HepG2 (cell line): ENCODE results near the gene CXXC5. TPM values are rescaled to one million over a fixed set of nuclear protein-coding genes. Genes with fewer than 3 reads are reported as not detected.

Experiments used
- FOXA1 ChIP-seq, 2 experiments: fragments of 450-650 bp in 1 of 2; sonication (generic) in 1 of 2; formaldehyde crosslinking in 1 of 2; IDR thresholded peaks; 2 replicates each; pipeline versions ENCODE4 v1.4.0 to v1.6.1; 2016 to 2020; ENCODE audit warnings: missing genetic modification reagents in 1 of 2
- HDAC2 ChIP-seq: sonication (generic); formaldehyde crosslinking; IDR thresholded peaks from 2 replicates; pipeline ENCODE4 v1.4.0; 2020; ENCODE audit warnings: missing genetic modification reagents
- MAFF ChIP-seq: IDR thresholded peaks from 2 replicates; pipeline ENCODE4 v1.6.1; 2011; ENCODE audit warnings: low read depth, low read length, improper control_type of control experiment
- MXI1 ChIP-seq: IDR thresholded peaks from 3 replicates; pipeline ENCODE4 v1.6.1; 2012; ENCODE audit warnings: low read depth, low read length, inconsistent platforms, borderline replicate concordance
- PHB2 ChIP-seq: fragments of 450-650 bp; IDR thresholded peaks from 2 replicates; pipeline ENCODE4 v1.6.1; 2018; ENCODE audit not compliant: partially characterized antibody
- TEAD2 ChIP-seq: sonication (generic); formaldehyde crosslinking; IDR thresholded peaks from 2 replicates; pipeline ENCODE4 v1.9.0; 2021; ENCODE audit warnings: missing genetic modification reagents
- ZBTB20 ChIP-seq: sonication (generic); formaldehyde crosslinking; IDR thresholded peaks from 2 replicates; pipeline ENCODE4 v1.8.1; 2023; ENCODE audit warnings: missing genetic modification reagents, low read depth, mild to moderate bottlenecking, borderline replicate concordance
- ZBTB3 ChIP-seq: sonication (generic); formaldehyde crosslinking; IDR thresholded peaks from 2 replicates; pipeline ENCODE4 v1.4.0; 2020; ENCODE audit warnings: low read depth, mild to moderate bottlenecking, moderate library complexity, missing genetic modification reagents, borderline replicate concordance
- ZFP36L2 ChIP-seq: sonication (generic); formaldehyde crosslinking; IDR thresholded peaks from 2 replicates; pipeline ENCODE4 v1.4.0; 2020; ENCODE audit warnings: missing genetic modification reagents
- ZNF460 ChIP-seq: sonication (generic); formaldehyde crosslinking; IDR thresholded peaks from 2 replicates; pipeline ENCODE4 v1.5.1; 2020; ENCODE audit warnings: missing genetic modification reagents, mild to moderate bottlenecking, borderline replicate concordance
- ZNF484 ChIP-seq: sonication (generic); formaldehyde crosslinking; IDR thresholded peaks from 2 replicates; pipeline ENCODE4 v1.5.1; 2020; ENCODE audit warnings: mild to moderate bottlenecking, low read depth, missing genetic modification reagents, borderline replicate concordance
- ZNF546 ChIP-seq: sonication (generic); formaldehyde crosslinking; conservative IDR thresholded peaks from 2 replicates; pipeline ENCODE4 v1.8.1; 2023; ENCODE audit warnings: mild to moderate bottlenecking, missing genetic modification reagents
- ZNF547 ChIP-seq: sonication (generic); formaldehyde crosslinking; IDR thresholded peaks from 2 replicates; pipeline ENCODE4 v1.5.1; 2020; ENCODE audit warnings: mild to moderate bottlenecking, missing genetic modification reagents
- ZSCAN25 ChIP-seq: sonication (generic); formaldehyde crosslinking; IDR thresholded peaks from 2 replicates; pipeline ENCODE4 v1.8.0; 2022; ENCODE audit warnings: mild to moderate bottlenecking, missing genetic modification reagents
- polyA plus RNA-seq, 8 experiments: library from polyadenylated mRNA; depleted of rRNA in 3 of 8; stranded (reverse) in 7 of 8; unstranded in 1 of 8; fragments of >200 nt; fragmentation: Illumina TruSeq in 4 of 8; extraction: Trizol in 4 of 8; gene quantifications; 2 replicates each; pipeline versions ENCODE4 v1.2.1 to v1.2.3, GENCODE V29; 2011 to 2016; ENCODE audit warnings: low read depth in 4 of 8, missing spikeins in 1 of 8, mixed read lengths in 1 of 8; ENCODE audit not compliant: insufficient read depth in 1 of 8
- total RNA-seq, 5 experiments: library from RNA; depleted of rRNA; stranded (reverse); fragments of >200 nt; fragmentation: Illumina TruSeq; extraction: Trizol; gene quantifications; 2 replicates each; pipeline ENCODE4 v1.2.3, GENCODE V29; 2016; ENCODE audit warnings: low read depth in 1 of 5
- TF ChIP-seq, protein P1 (sequence below): sonication (generic); formaldehyde crosslinking; IDR thresholded peaks from 2 replicates; pipeline ENCODE4 v1.5.1; 2020; ENCODE audit warnings: mild to moderate bottlenecking, missing genetic modification reagents, borderline replicate concordance
- TF ChIP-seq, protein P2 (sequence below): sonication (generic); formaldehyde crosslinking; IDR thresholded peaks from 2 replicates; pipeline ENCODE4 v1.4.0; 2020; ENCODE audit warnings: missing genetic modification reagents, borderline replicate concordance

CXXC5 gene
- total and polyA plus RNA-seq, 2 of the 13 experiments (the other 11 are each of a cell fraction or from before 2014, with no cell fraction given), result 32.3 to 33.0 TPM

DNA sequence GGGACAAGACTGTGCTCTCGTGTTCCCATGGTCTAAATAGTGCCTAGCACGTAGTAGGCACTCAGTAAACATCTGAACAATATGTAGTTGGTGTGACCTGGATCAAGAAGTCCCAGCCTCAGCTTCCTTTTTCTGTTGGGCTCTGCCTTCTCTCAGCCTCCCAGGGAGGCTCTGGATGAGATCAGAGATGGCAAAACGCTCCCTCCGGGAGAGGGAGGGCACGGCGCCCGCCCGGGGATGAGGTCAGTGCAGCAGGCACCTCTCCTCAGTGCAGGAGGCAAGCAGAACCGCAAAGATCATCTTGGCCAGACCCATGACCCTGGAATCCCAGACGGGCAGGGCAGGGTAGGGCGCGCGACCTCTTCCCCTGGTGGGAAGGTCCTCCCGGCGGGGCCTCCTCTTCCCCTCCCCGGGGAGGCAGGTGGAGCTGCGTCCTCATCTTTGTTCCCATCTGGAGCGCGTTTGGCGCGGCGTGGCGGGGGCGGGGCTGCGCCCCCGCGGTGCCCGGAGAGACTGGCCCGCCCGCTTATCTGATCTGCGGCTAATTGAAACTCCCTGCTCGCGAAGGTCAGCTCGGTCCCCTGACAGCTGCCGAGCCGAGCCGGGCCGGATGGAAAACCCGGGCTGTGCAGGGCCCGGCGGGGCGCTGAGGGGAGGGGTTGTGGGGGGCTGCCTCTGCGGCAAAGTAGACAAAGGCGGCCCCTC lies 60.9 kb downstream of the CXXC5 start (continued):
- TF ChIP-seq, protein P1, sequence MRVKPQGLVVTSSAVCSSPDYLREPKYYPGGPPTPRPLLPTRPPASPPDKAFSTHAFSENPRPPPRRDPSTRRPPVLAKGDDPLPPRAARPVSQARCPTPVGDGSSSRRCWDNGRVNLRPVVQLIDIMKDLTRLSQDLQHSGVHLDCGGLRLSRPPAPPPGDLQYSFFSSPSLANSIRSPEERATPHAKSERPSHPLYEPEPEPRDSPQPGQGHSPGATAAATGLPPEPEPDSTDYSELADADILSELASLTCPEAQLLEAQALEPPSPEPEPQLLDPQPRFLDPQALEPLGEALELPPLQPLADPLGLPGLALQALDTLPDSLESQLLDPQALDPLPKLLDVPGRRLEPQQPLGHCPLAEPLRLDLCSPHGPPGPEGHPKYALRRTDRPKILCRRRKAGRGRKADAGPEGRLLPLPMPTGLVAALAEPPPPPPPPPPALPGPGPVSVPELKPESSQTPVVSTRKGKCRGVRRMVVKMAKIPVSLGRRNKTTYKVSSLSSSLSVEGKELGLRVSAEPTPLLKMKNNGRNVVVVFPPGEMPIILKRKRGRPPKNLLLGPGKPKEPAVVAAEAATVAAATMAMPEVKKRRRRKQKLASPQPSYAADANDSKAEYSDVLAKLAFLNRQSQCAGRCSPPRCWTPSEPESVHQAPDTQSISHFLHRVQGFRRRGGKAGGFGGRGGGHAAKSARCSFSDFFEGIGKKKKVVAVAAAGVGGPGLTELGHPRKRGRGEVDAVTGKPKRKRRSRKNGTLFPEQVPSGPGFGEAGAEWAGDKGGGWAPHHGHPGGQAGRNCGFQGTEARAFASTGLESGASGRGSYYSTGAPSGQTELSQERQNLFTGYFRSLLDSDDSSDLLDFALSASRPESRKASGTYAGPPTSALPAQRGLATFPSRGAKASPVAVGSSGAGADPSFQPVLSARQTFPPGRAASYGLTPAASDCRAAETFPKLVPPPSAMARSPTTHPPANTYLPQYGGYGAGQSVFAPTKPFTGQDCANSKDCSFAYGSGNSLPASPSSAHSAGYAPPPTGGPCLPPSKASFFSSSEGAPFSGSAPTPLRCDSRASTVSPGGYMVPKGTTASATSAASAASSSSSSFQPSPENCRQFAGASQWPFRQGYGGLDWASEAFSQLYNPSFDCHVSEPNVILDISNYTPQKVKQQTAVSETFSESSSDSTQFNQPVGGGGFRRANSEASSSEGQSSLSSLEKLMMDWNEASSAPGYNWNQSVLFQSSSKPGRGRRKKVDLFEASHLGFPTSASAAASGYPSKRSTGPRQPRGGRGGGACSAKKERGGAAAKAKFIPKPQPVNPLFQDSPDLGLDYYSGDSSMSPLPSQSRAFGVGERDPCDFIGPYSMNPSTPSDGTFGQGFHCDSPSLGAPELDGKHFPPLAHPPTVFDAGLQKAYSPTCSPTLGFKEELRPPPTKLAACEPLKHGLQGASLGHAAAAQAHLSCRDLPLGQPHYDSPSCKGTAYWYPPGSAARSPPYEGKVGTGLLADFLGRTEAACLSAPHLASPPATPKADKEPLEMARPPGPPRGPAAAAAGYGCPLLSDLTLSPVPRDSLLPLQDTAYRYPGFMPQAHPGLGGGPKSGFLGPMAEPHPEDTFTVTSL (CRISPR knock-in tag), result no peak
- TF ChIP-seq ZSCAN25 (CRISPR knock-in tag) (peak; percentile 76), ZNF546 (CRISPR knock-in tag) (no peak), HDAC2 (CRISPR knock-in tag) (0 out of 2 replicates have a peak, but pooled peaks have one; percentile 39), ZNF484 (no peak), MXI1 (no peak), ZFP36L2 (CRISPR knock-in tag) (no peak), MAFF (no peak), TEAD2 (CRISPR knock-in tag) (no peak), ZBTB3 (CRISPR knock-in tag) (no peak), ZNF460 (CRISPR knock-in tag) (no peak), ZNF547 (no peak; the same call in 1 of the 2 replicates), ZBTB20 (CRISPR knock-in tag) (peak; percentile 4; the same call in 1 of the 2 replicates), FOXA1 (IDR thresholded peaks at IDR 0.05) (no peak), FOXA1 (CRISPR knock-in tag; IDR thresholded peaks at IDR 0.05) (0 out of 2 replicates have a peak, but pooled peaks have one; percentile 11), PHB2 (no peak)
- TF ChIP-seq, protein P2, sequence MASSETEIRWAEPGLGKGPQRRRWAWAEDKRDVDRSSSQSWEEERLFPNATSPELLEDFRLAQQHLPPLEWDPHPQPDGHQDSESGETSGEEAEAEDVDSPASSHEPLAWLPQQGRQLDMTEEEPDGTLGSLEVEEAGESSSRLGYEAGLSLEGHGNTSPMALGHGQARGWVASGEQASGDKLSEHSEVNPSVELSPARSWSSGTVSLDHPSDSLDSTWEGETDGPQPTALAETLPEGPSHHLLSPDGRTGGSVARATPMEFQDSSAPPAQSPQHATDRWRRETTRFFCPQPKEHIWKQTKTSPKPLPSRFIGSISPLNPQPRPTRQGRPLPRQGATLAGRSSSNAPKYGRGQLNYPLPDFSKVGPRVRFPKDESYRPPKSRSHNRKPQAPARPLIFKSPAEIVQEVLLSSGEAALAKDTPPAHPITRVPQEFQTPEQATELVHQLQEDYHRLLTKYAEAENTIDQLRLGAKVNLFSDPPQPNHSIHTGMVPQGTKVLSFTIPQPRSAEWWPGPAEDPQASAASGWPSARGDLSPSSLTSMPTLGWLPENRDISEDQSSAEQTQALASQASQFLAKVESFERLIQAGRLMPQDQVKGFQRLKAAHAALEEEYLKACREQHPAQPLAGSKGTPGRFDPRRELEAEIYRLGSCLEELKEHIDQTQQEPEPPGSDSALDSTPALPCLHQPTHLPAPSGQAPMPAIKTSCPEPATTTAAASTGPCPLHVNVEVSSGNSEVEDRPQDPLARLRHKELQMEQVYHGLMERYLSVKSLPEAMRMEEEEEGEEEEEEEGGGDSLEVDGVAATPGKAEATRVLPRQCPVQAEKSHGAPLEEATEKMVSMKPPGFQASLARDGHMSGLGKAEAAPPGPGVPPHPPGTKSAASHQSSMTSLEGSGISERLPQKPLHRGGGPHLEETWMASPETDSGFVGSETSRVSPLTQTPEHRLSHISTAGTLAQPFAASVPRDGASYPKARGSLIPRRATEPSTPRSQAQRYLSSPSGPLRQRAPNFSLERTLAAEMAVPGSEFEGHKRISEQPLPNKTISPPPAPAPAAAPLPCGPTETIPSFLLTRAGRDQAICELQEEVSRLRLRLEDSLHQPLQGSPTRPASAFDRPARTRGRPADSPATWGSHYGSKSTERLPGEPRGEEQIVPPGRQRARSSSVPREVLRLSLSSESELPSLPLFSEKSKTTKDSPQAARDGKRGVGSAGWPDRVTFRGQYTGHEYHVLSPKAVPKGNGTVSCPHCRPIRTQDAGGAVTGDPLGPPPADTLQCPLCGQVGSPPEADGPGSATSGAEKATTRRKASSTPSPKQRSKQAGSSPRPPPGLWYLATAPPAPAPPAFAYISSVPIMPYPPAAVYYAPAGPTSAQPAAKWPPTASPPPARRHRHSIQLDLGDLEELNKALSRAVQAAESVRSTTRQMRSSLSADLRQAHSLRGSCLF, result no peak
